ENCODE results near the gene PRDX5.

GRCh38 chr11:64349404-64349803 lies 31.5 kb downstream of the PRDX5 start:
- TF ChIP-seq CTCF (IDR thresholded peaks at IDR 0.05) (no peak), POLR2A (IDR thresholded peaks at IDR 0.05) (no peak)

Data from uterus (tissue), 2 donors.